Measurements from ENCODE around the gene LRCH4.

The LRCH4 gene

GRCh38 chr7:100604028-100604975, 18.4 kb upstream of the LRCH4 start:
- peak; percentile 87 for DNase-seq

- no peak for DNase-seq
Measured at GRCh38 chr7:100603726-100604027, 17.7 kb upstream of the LRCH4 start.

GRCh38 chr7:100602889-100603725, 17.2 kb upstream of the LRCH4 start:
- no peak for DNase-seq

GRCh38 chr7:100600730-100601038, 14.8 kb upstream of the LRCH4 start:
- no peak for DNase-seq

- no peak for DNase-seq
Measured at GRCh38 chr7:100599911-100600729, 14.2 kb upstream of the LRCH4 start.

- DNase-seq = no peak
Measured at GRCh38 chr7:100598425-100598824, 12.5 kb upstream of the LRCH4 start.

- DNase-seq = no peak
Measured at GRCh38 chr7:100595188-100595587, 9.3 kb upstream of the LRCH4 start.

- DNase-seq = no peak
Measured at GRCh38 chr7:100591596-100591995, 5.7 kb upstream of the LRCH4 start.

- no peak for DNase-seq
Measured at GRCh38 chr7:100590077-100590737, 4.3 kb upstream of the LRCH4 start.

- DNase-seq = no peak
Measured at GRCh38 chr7:100589341-100589947, 3.5 kb upstream of the LRCH4 start.

- DNase-seq = peak; percentile 74
Measured at GRCh38 chr7:100588438-100588837, 2.5 kb upstream of the LRCH4 start.

GRCh38 chr7:100586266-100587025, 517 bp upstream of the LRCH4 start, which contains the start of gene FBXO24:
Gene FBXO24 (plus strand): TSS chr7:100586328. CDS start chr7:100586626, 298 bp downstream.
- DNase-seq = peak; percentile 100

GRCh38 chr7:100584683-100585510, 1.0 kb downstream of the LRCH4 start:
- DNase-seq = no peak

- DNase-seq = peak; percentile 39
Measured at GRCh38 chr7:100584054-100584682, 1.8 kb downstream of the LRCH4 start.

- peak; percentile 89 for DNase-seq
Measured at GRCh38 chr7:100583132-100584053, 2.5 kb downstream of the LRCH4 start.

GRCh38 chr7:100582650-100583049, 3.3 kb downstream of the LRCH4 start:
- no peak for DNase-seq

- no peak for DNase-seq
Measured at GRCh38 chr7:100582041-100582579, 3.8 kb downstream of the LRCH4 start.

All from hematopoietic multipotent progenitor cell treated with erythropoietin and hydrocortisone succinate and interleukin-3 and kit ligand, for 6 days (in vitro differentiated cells).